ENCODE results near the gene GNAI2.

DNA sequence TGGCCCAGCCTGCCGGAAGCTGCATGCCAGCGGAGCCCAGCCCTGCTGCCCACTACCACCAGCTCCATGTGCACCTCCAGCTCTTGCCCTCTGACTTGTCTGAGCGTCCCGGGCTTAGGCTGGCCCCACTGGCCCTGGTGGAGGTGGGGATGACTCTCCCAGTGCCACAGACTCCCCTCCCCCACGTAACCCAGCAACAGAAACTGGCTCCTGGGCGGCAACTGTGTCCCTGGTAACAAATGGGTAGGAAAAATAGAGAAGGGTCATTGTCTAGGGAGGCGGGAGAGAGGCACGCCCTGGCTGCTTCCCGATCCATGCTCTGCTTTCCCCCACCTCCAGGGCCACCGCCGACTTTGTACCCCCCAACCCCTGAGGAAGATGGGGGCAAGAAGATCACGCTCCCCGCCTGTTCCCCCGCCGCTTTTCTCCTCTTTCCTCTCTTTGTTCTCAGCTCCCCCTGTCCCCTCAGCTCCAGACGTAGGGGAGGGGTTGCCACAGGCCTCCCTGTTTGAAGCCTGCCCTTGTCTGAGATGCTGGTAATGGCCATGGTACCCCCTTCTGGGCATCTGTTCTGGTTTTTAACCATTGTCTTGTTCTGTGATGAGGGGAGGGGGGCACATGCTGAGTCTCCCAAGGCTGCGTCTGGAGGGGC lies 22.2 kb downstream of the GNAI2 start:
- TF ChIP-seq, protein P1, sequence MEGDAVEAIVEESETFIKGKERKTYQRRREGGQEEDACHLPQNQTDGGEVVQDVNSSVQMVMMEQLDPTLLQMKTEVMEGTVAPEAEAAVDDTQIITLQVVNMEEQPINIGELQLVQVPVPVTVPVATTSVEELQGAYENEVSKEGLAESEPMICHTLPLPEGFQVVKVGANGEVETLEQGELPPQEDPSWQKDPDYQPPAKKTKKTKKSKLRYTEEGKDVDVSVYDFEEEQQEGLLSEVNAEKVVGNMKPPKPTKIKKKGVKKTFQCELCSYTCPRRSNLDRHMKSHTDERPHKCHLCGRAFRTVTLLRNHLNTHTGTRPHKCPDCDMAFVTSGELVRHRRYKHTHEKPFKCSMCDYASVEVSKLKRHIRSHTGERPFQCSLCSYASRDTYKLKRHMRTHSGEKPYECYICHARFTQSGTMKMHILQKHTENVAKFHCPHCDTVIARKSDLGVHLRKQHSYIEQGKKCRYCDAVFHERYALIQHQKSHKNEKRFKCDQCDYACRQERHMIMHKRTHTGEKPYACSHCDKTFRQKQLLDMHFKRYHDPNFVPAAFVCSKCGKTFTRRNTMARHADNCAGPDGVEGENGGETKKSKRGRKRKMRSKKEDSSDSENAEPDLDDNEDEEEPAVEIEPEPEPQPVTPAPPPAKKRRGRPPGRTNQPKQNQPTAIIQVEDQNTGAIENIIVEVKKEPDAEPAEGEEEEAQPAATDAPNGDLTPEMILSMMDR (IDR thresholded peaks at IDR 0.05): no peak
- no peak for TF ChIP-seq ZFX (IDR thresholded peaks at IDR 0.05; ENCODE audit: borderline replicate concordance)
